Bone marrow (tissue), 2 donors: Measurements from ENCODE around the gene RINL.
A peak's percentile ranks its signal among the peaks of the same experiment; 100 is the strongest.
"Not testable (repeated sequence)": the region's sequence is repeated elsewhere in the genome, so short reads cannot be mapped to it uniquely, and the experiment has no call there.

Experiments used
- DNase-seq, 2 donors: peaks; one replicate each; lab custom pipeline; 2025; lab: John Stamatoyannopoulos, UW

Gene RINL

GRCh38 chr19:38834104-38834490, 44.0 kb downstream of the RINL start:
- no peak for DNase-seq

GRCh38 chr19:38833092-38833425, 45.0 kb downstream of the RINL start:
- no peak for DNase-seq

- peak in 1 of 2 donors; percentile 66 for DNase-seq
Measured at GRCh38 chr19:38831142-38831605, 46.9 kb downstream of the RINL start.

GRCh38 chr19:38830039-38830733, 47.9 kb downstream of the RINL start:
- DNase-seq: no peak

GRCh38 chr19:38829203-38829602, 48.9 kb downstream of the RINL start:
- DNase-seq: not testable (repeated sequence)

GRCh38 chr19:38826856-38827551, 51.1 kb downstream of the RINL start:
- DNase-seq: no peak

- DNase-seq: not testable (repeated sequence)
Measured at GRCh38 chr19:38825936-38826335, 52.1 kb downstream of the RINL start.

- DNase-seq: not testable (repeated sequence)
Measured at GRCh38 chr19:38821230-38821825, 56.7 kb downstream of the RINL start.

GRCh38 chr19:38819231-38819920, 58.7 kb downstream of the RINL start:
- no peak for DNase-seq
